H1 (cell line): ENCODE measurements around the gene PNMA8B. TPM values are rescaled to one million over a fixed set of nuclear protein-coding genes. Genes with fewer than 3 reads are reported as not detected.

Source experiments
- CTCF ChIA-PET: fragments of 300-600 bp; sonication (Branson Sonifier 250); formaldehyde crosslinking; loops from one replicate; lab custom pipeline; 2021; ENCODE audit not compliant: partially characterized antibody; lab: Charles Lee
- POLR2A ChIA-PET: fragments of 300-600 bp; sonication (Branson Sonifier 250); formaldehyde crosslinking; loops from one replicate; lab custom pipeline; 2021; ENCODE audit warnings: inconsistent platforms; ENCODE audit not compliant: partially characterized antibody; lab: Charles Lee
- DNase-seq, 2 experiments: peaks; one replicate each; pipeline versions ENCODE4 v3.0.0 to v3.0.0-alpha.2; 2010 to 2022; ENCODE audit warnings: low spot score in 2 of 2, low read depth in 1 of 2, mixed read lengths in 1 of 2
- FAIRE-seq: peaks from 2 replicates; lab custom pipeline; 2011; peaks lifted over from hg19 to GRCh38; lab: Jason Lieb, UNC
- H2AFZ ChIP-seq: 2 replicates; pipeline ENCODE4 v1.8.1; 2012; ENCODE audit warnings: low read length, inconsistent platforms
- H2AK5ac ChIP-seq: 2 replicates; pipeline ENCODE4 v1.6.1; 2013; ENCODE audit warnings: low read depth, low read length
- H2BK120ac ChIP-seq: replicated peaks from 2 replicates; pipeline ENCODE3; 2013; ENCODE audit warnings: low read depth, low read length, inconsistent platforms
- H2BK12ac ChIP-seq: 2 replicates; pipeline ENCODE4 v1.6.1; 2013; ENCODE audit warnings: low read depth, low read length
- H2BK15ac ChIP-seq: 2 replicates; pipeline ENCODE4 v1.6.1; 2013; ENCODE audit warnings: low read length
- H2BK20ac ChIP-seq: 2 replicates; pipeline ENCODE4 v1.6.1; 2013; ENCODE audit warnings: low read length
- H2BK5ac ChIP-seq: 2 replicates; pipeline ENCODE4 v1.6.1; 2013; ENCODE audit warnings: low read depth, low read length
- H3K14ac ChIP-seq: 2 replicates; pipeline ENCODE4 v1.6.1; 2013; ENCODE audit warnings: inconsistent platforms; ENCODE audit not compliant: insufficient read length
- H3K18ac ChIP-seq: 2 replicates; pipeline ENCODE4 v1.6.1; 2013; ENCODE audit warnings: low read length; ENCODE audit errors: extremely low read depth
- H3K23ac ChIP-seq: 2 replicates; pipeline ENCODE4 v1.6.1; 2013; ENCODE audit warnings: inconsistent platforms; ENCODE audit not compliant: insufficient read length
- H3K23me2 ChIP-seq: 2 replicates; pipeline ENCODE4 v1.6.1; 2013; ENCODE audit warnings: low read depth, low read length
- H3K27ac ChIP-seq: 2 replicates; pipeline ENCODE4 v1.6.1; 2011; ENCODE audit warnings: low read depth, low read length, inconsistent platforms
- H3K27me3 ChIP-seq, 4 experiments: replicated peaks in 1 of 4; 1 replicate in 1 of 4; 2 replicates in 3 of 4; pipeline versions ENCODE4 v1.6.1 to v1.8.1; 2011 to 2013; ENCODE audit warnings: low read length in 3 of 4, mild to moderate bottlenecking in 3 of 4, inconsistent platforms in 2 of 4, mixed read lengths in 2 of 4, moderate library complexity in 1 of 4; ENCODE audit not compliant: control insufficient read depth in 3 of 4, insufficient read depth in 3 of 4; ENCODE audit errors: extremely low read depth in 1 of 4
- H3K36me3 ChIP-seq, 4 experiments: 2 replicates each; pipeline versions ENCODE4 v1.6.1 to v1.8.1; 2011 to 2013; ENCODE audit warnings: mild to moderate bottlenecking in 4 of 4, low read length in 3 of 4, moderate library complexity in 2 of 4, control low read depth in 1 of 4, inconsistent platforms in 1 of 4; ENCODE audit not compliant: insufficient read depth in 4 of 4, control insufficient read depth in 2 of 4
- H3K4ac ChIP-seq: replicated peaks from 2 replicates; pipeline ENCODE3; 2013; ENCODE audit warnings: low read length, low read depth, mixed read lengths, inconsistent platforms; ENCODE audit not compliant: insufficient read length
- H3K4me1 ChIP-seq, 4 experiments: replicated peaks in 1 of 4; 1 replicate in 1 of 4; 2 replicates in 3 of 4; pipeline versions ENCODE4 v1.6.1 to v1.8.1; 2011 to 2013; ENCODE audit warnings: low read length in 3 of 4, inconsistent platforms in 2 of 4, mixed read lengths in 1 of 4; ENCODE audit not compliant: insufficient read depth in 4 of 4, control insufficient read depth in 3 of 4
- H3K4me2 ChIP-seq, 2 experiments: 2 replicates each; pipeline versions ENCODE4 v1.6.1 to v1.8.1; 2011 to 2013; ENCODE audit warnings: low read depth in 2 of 2, low read length in 2 of 2, control low read depth in 1 of 2, inconsistent platforms in 1 of 2, mild to moderate bottlenecking in 1 of 2; ENCODE audit not compliant: insufficient read depth in 1 of 2
- H3K4me3 ChIP-seq, 4 experiments: fragments of 200-600, 300-600 bp in 1 of 4; sonication (generic), shearing (Covaris generic), sonication (Bioruptor Twin) in 1 of 4; 2 replicates each; pipeline versions ENCODE4 v1.5.1 to v1.8.1; 2011 to 2016; ENCODE audit warnings: low read length in 4 of 4, low read depth in 3 of 4, control low read depth in 2 of 4, inconsistent platforms in 2 of 4, mild to moderate bottlenecking in 2 of 4, mixed read lengths in 1 of 4, moderate library complexity in 1 of 4; ENCODE audit not compliant: insufficient read depth in 2 of 4; ENCODE audit errors: extremely low read depth in 1 of 4
- H3K56ac ChIP-seq: replicated peaks from 2 replicates; pipeline ENCODE3; 2013; ENCODE audit warnings: low read depth, mild to moderate bottlenecking, mixed read lengths, low read length, inconsistent platforms; ENCODE audit not compliant: insufficient read length
- H3K79me1 ChIP-seq: 2 replicates; pipeline ENCODE4 v1.6.1; 2013; ENCODE audit warnings: low read depth, low read length, control low read depth
- H3K79me2 ChIP-seq, 2 experiments: 2 replicates each; pipeline versions ENCODE4 v1.6.1 to v1.8.1; 2012 to 2013; ENCODE audit warnings: low read length in 2 of 2, mild to moderate bottlenecking in 2 of 2, inconsistent platforms in 1 of 2; ENCODE audit not compliant: insufficient read depth in 2 of 2, control insufficient read depth in 1 of 2
- H3K9ac ChIP-seq, 4 experiments: replicated peaks in 1 of 4; 1 replicate in 1 of 4; 2 replicates in 3 of 4; pipeline versions ENCODE4 v1.6.1 to v1.8.1; 2011 to 2013; ENCODE audit warnings: low read depth in 3 of 4, low read length in 3 of 4, control low read depth in 2 of 4, mild to moderate bottlenecking in 2 of 4, moderate library complexity in 2 of 4, inconsistent platforms in 1 of 4; ENCODE audit errors: extremely low read depth in 1 of 4
- H3K9me3 ChIP-seq, 2 experiments: 2 replicates each; pipeline versions ENCODE4 v1.6.1 to v1.8.1; 2012 to 2013; ENCODE audit warnings: mild to moderate bottlenecking in 2 of 2, moderate library complexity in 2 of 2, control low read depth in 1 of 2, inconsistent platforms in 1 of 2, low read depth in 1 of 2, low read length in 1 of 2, mixed read lengths in 1 of 2; ENCODE audit not compliant: insufficient read depth in 2 of 2
- H4K20me1 ChIP-seq, 2 experiments: replicated peaks in 1 of 2; 2 replicates each; pipeline versions ENCODE3 to v1.8.1; 2011 to 2013; ENCODE audit warnings: inconsistent platforms in 2 of 2, low read length in 2 of 2, mild to moderate bottlenecking in 1 of 2; ENCODE audit not compliant: insufficient read depth in 2 of 2, control insufficient read depth in 1 of 2
- H4K5ac ChIP-seq: 2 replicates; pipeline ENCODE4 v1.6.1; 2013; ENCODE audit warnings: low read length, low read depth, mixed read lengths, inconsistent platforms; ENCODE audit not compliant: insufficient read length
- H4K8ac ChIP-seq: 2 replicates; pipeline ENCODE4 v1.8.0; 2013; ENCODE audit warnings: mild to moderate bottlenecking, moderate library complexity, low read length, inconsistent platforms; ENCODE audit not compliant: insufficient read depth; ENCODE audit errors: extremely low read depth
- H4K91ac ChIP-seq: replicated peaks from 2 replicates; pipeline ENCODE3; 2013; ENCODE audit warnings: low read length, mixed read lengths, inconsistent platforms; ENCODE audit not compliant: insufficient read length
- SUZ12 ChIP-seq: fragments of 200-600 bp; sonication (generic); IDR thresholded peaks from 2 replicates; pipeline ENCODE4 v1.6.1; 2012; ENCODE audit warnings: mild to moderate bottlenecking, inconsistent platforms, low read length, moderate library complexity, mixed read lengths
- TAF1 ChIP-seq: IDR thresholded peaks from 2 replicates; pipeline ENCODE4 v1.6.1; 2011; ENCODE audit warnings: mild to moderate bottlenecking, low read depth, low read length
- YY1 ChIP-seq: IDR thresholded peaks from 2 replicates; pipeline ENCODE4 v1.6.1; 2011; ENCODE audit warnings: low read depth, mild to moderate bottlenecking, low read length
- WGBS, 2 experiments: shearing (Covaris generic) in 1 of 2; methylation state at CpG; one replicate each; pipeline versions ENCODE4 v1.1.6 to v1.1.7; 2013 to 2015; ENCODE audit warnings: low lambda C conversion rate in 2 of 2, mixed read lengths in 2 of 2, inconsistent platforms in 1 of 2, low coverage in 1 of 2, missing lambda C conversion rate in 1 of 2; ENCODE audit not compliant: insufficient replicate concordance in 2 of 2, insufficient coverage in 1 of 2, insufficient read length in 1 of 2; ENCODE audit errors: extremely low coverage in 1 of 2, missing lambda C conversion rate in 1 of 2; 5-methylcytosine and 5-hydroxymethylcytosine counted together
- polyA plus RNA-seq, 7 experiments: library from polyadenylated mRNA; depleted of rRNA in 3 of 7; stranded (reverse) in 5 of 7; unstranded in 2 of 7; fragments of >200 nt in 5 of 7; fragments of 200-250 nt in 2 of 7; gene quantifications; 1 replicate in 5 of 7; 2 replicates in 1 of 7; 4 replicates in 1 of 7; pipeline versions ENCODE4 v1.2.1 to v1.2.3, GENCODE V29; 2011 to 2013; ENCODE audit warnings: missing spikeins in 2 of 7, mixed read lengths in 2 of 7
- total RNA-seq: library from RNA; stranded (reverse); fragmentation: NEBNext Ultra II Directional; extraction: Animal tissue kit (Norgen Biotek cat#: 25700); gene quantifications from 2 replicates; pipeline ENCODE4 v1.2.1, GENCODE V29; 2021

Gene PNMA8B
- total and polyA plus RNA-seq, 2 of the 8 experiments (the other 6 are each of a cell fraction or from before 2014, with no cell fraction given), result 0.48 to 1.4 TPM

- Histone ChIP-seq H2BK120ac (no peak overlapping the region), H3K23ac (no peak overlapping the region), H3K9me3 (no peaks in the 10 kb centered on the region), H3K4me1 (peaks cover 5 to 40% (median 27%) of the 10 kb centered on the region in 4 experiments), H4K8ac (no peak overlapping the region), H3K56ac (no peak overlapping the region), H3K14ac (no peak overlapping the region), H2BK5ac (no peak overlapping the region), H3K18ac (no peak overlapping the region), H4K5ac (no peak overlapping the region), H2BK12ac (peak overlapping the region; percentile 63; the same call in 1 of the 2 replicates), H3K4ac (no peak overlapping the region), H4K20me1 (peaks cover 3 to 5% of the 10 kb centered on the region in 2 experiments), H3K27ac (no peak overlapping the region), H3K4me2 (peak overlapping the region; percentile 47 to 74), H3K79me1 (no peaks in the 10 kb centered on the region), H2AFZ (no peak overlapping the region), H3K9ac (no peak overlapping the region), H3K36me3 (no peaks in the 10 kb centered on the region), H4K91ac (peak overlapping the region; percentile 84), H2AK5ac (peak overlapping the region; percentile 87; the same call in 1 of the 2 replicates), H3K27me3 (peaks cover 34 to 84% (median 77%) of the 10 kb centered on the region in 4 experiments), H3K23me2 (peaks cover 14% of the 10 kb centered on the region; the same call in 1 of the 2 replicates), H2BK20ac (no peak overlapping the region), H3K79me2 (no peaks in the 10 kb centered on the region), H2BK15ac (0 out of 2 replicates have a peak overlapping the region, but pooled peaks have one; percentile 83), H3K4me3 (peak overlapping the region in 1 of 4 experiments; percentile 61; a peak in 2 of 8 replicates)
- no peak for FAIRE-seq
- ChIA-PET POLR2A (interaction anchor here (1.0 to 2.7 kb wide), 4 partner anchors 20 to 119 kb away, joined by 3 to 6 read pairs (median 6); partner anchors contain the start of gene CCDC8), CTCF (interaction anchor here (0.7 to 6.7 kb wide), 12 partner anchors 8 to 570 kb away, joined by 3 to 254 read pairs (median 4); no protein-coding TSS in a partner anchor)
- no peak for DNase-seq
- TF ChIP-seq SUZ12 (0 out of 2 replicates have a peak, but pooled peaks have one; percentile 1), YY1 (no peak), TAF1 (no peak)
- 67% methylated on average over 18 of the region's 18 CpGs; no CpG with 5 or more reads in 1 of the 2 experiments for WGBS, 2 experiments
These were observed 3.5 kb downstream of the PNMA8B start for GRCh38 chr19:46491975-46492682.
